ENCODE measurements around the gene FLAD1.

GRCh38 chr1:154955039-154955717 lies 28.0 kb upstream of the FLAD1 start:
- TF ChIP-seq CTCF (IDR thresholded peaks at IDR 0.05; ENCODE audit: low read depth, low read length): no peak
- TF ChIP-seq POLR2A (IDR thresholded peaks at IDR 0.05; ENCODE audit: extremely low read depth, insufficient read length): no peak
